HEK293 (cell line): ENCODE data around the gene FXYD3.

Source experiments
- BCL11B ChIP-seq: fragments of 450-650 bp; formaldehyde crosslinking; IDR thresholded peaks from 2 replicates; pipeline ENCODE4 v1.5.1; 2016; ENCODE audit warnings: low read depth, missing biosample characterization, missing genetic modification characterization
- GFI1B ChIP-seq: fragments of 450-650 bp; formaldehyde crosslinking; IDR thresholded peaks from 2 replicates; pipeline ENCODE4 v1.5.1; 2016; ENCODE audit warnings: missing biosample characterization, missing genetic modification characterization
- HIC1 ChIP-seq: fragments of 450-650 bp; formaldehyde crosslinking; IDR thresholded peaks from 2 replicates; pipeline ENCODE4 v1.5.1; 2016; ENCODE audit warnings: missing biosample characterization, missing genetic modification characterization
- IKZF3 ChIP-seq: fragments of 450-650 bp; IDR thresholded peaks from 2 replicates; pipeline ENCODE4 v1.5.0; 2018; ENCODE audit warnings: missing biosample characterization, mild to moderate bottlenecking, missing genetic modification characterization, moderate library complexity
- KLF8 ChIP-seq: fragments of 450-650 bp; formaldehyde crosslinking; IDR thresholded peaks from 2 replicates; pipeline ENCODE4 v1.5.1; 2016; ENCODE audit warnings: missing biosample characterization, missing genetic modification characterization
- MZF1 ChIP-seq: fragments of 450-650 bp; formaldehyde crosslinking; IDR thresholded peaks from 2 replicates; pipeline ENCODE4 v1.5.1; 2017; ENCODE audit warnings: missing biosample characterization, missing genetic modification characterization, borderline replicate concordance
- OSR2 ChIP-seq: fragments of 450-650 bp; formaldehyde crosslinking; IDR thresholded peaks from 2 replicates; pipeline ENCODE4 v1.5.1; 2016; ENCODE audit warnings: missing biosample characterization, missing genetic modification characterization
- SP2 ChIP-seq: fragments of 450-650 bp; formaldehyde crosslinking; IDR thresholded peaks from 2 replicates; pipeline ENCODE4 v1.5.1; 2016; ENCODE audit warnings: missing biosample characterization, missing genetic modification characterization
- SP7 ChIP-seq: fragments of 450-650 bp; formaldehyde crosslinking; IDR thresholded peaks from 2 replicates; pipeline ENCODE4 v1.5.1; 2016; ENCODE audit warnings: missing biosample characterization, missing genetic modification characterization
- TSHZ1 ChIP-seq: fragments of 450-650 bp; formaldehyde crosslinking; IDR thresholded peaks from 2 replicates; pipeline ENCODE4 v1.5.1; 2016; ENCODE audit warnings: missing biosample characterization, missing genetic modification characterization, borderline replicate concordance
- ZNF112 ChIP-seq: fragments of 450-650 bp; formaldehyde crosslinking; IDR thresholded peaks from 2 replicates; pipeline ENCODE4 v1.5.0; 2017; ENCODE audit warnings: missing biosample characterization, missing genetic modification characterization
- ZNF155 ChIP-seq: fragments of 450-650 bp; formaldehyde crosslinking; IDR thresholded peaks from 2 replicates; pipeline ENCODE4 v1.5.1; 2016; ENCODE audit warnings: missing biosample characterization, missing genetic modification characterization
- ZNF23 ChIP-seq: fragments of 450-650 bp; formaldehyde crosslinking; IDR thresholded peaks from 2 replicates; pipeline ENCODE4 v1.5.1; 2016; ENCODE audit warnings: missing biosample characterization, missing genetic modification characterization, borderline replicate concordance
- ZNF26 ChIP-seq: fragments of 450-650 bp; formaldehyde crosslinking; IDR thresholded peaks from 2 replicates; pipeline ENCODE4 v1.5.1; 2016; ENCODE audit warnings: missing biosample characterization, missing genetic modification characterization
- ZNF394 ChIP-seq: fragments of 450-650 bp; formaldehyde crosslinking; IDR thresholded peaks from 2 replicates; pipeline ENCODE4 v1.5.1; 2016; ENCODE audit warnings: missing biosample characterization, missing genetic modification characterization, mild to moderate bottlenecking, moderate library complexity, borderline replicate concordance
- ZNF514 ChIP-seq: fragments of 450-650 bp; formaldehyde crosslinking; IDR thresholded peaks from 2 replicates; pipeline ENCODE4 v1.5.1; 2016; ENCODE audit warnings: missing biosample characterization, missing genetic modification characterization
- ZNF544 ChIP-seq: fragments of 450-650 bp; formaldehyde crosslinking; IDR thresholded peaks from 2 replicates; pipeline ENCODE4 v1.5.0; 2017; ENCODE audit warnings: missing biosample characterization, missing genetic modification characterization
- ZNF549 ChIP-seq: fragments of 450-650 bp; IDR thresholded peaks from 2 replicates; pipeline ENCODE4 v1.5.1; 2018; ENCODE audit warnings: missing biosample characterization, missing genetic modification characterization, mild to moderate bottlenecking, inconsistent platforms, moderate library complexity
- ZNF558 ChIP-seq: fragments of 450-650 bp; formaldehyde crosslinking; IDR thresholded peaks from 2 replicates; pipeline ENCODE4 v1.5.1; 2016; ENCODE audit warnings: missing biosample characterization, missing genetic modification characterization
- ZNF600 ChIP-seq: fragments of 450-650 bp; formaldehyde crosslinking; IDR thresholded peaks from 2 replicates; pipeline ENCODE4 v1.5.1; 2016; ENCODE audit warnings: missing biosample characterization, missing genetic modification characterization
- ZNF624 ChIP-seq: fragments of 450-650 bp; formaldehyde crosslinking; IDR thresholded peaks from 2 replicates; pipeline ENCODE4 v1.5.1; 2017; ENCODE audit warnings: missing biosample characterization, missing genetic modification characterization
- ZNF658 ChIP-seq: fragments of 450-650 bp; formaldehyde crosslinking; IDR thresholded peaks from 2 replicates; pipeline ENCODE4; 2016; ENCODE audit warnings: missing biosample characterization, missing genetic modification characterization
- ZNF670 ChIP-seq: fragments of 450-650 bp; formaldehyde crosslinking; IDR thresholded peaks from 2 replicates; pipeline ENCODE4 v1.5.1; 2016; ENCODE audit warnings: missing biosample characterization, missing genetic modification characterization, low read depth
- ZNF76 ChIP-seq: fragments of 450-650 bp; formaldehyde crosslinking; IDR thresholded peaks from 2 replicates; pipeline ENCODE4; 2016; ENCODE audit warnings: low read depth, missing biosample characterization, missing genetic modification characterization, borderline replicate concordance
- ZNF837 ChIP-seq: fragments of 450-650 bp; formaldehyde crosslinking; IDR thresholded peaks from 2 replicates; pipeline ENCODE4 v1.5.1; 2016; ENCODE audit warnings: missing biosample characterization, missing genetic modification characterization
- ZSCAN23 ChIP-seq: fragments of 450-650 bp; formaldehyde crosslinking; IDR thresholded peaks from 2 replicates; pipeline ENCODE4 v1.5.1; 2016; ENCODE audit warnings: missing biosample characterization, missing genetic modification characterization
- TF ChIP-seq, protein P1 (sequence below): fragments of 450-650 bp; formaldehyde crosslinking; IDR thresholded peaks from 2 replicates; pipeline ENCODE4 v1.5.1; 2016; ENCODE audit warnings: missing biosample characterization, missing genetic modification characterization
- TF ChIP-seq, protein P2 (sequence below): fragments of 450-650 bp; formaldehyde crosslinking; optimal IDR thresholded peaks from 2 replicates; pipeline ENCODE3; 2016; ENCODE audit warnings: missing biosample characterization, mild to moderate bottlenecking, missing genetic modification characterization
- TF ChIP-seq, protein P3 (sequence below): fragments of 450-650 bp; formaldehyde crosslinking; IDR thresholded peaks from 2 replicates; pipeline ENCODE4 v1.5.1; 2016; ENCODE audit warnings: missing biosample characterization, missing genetic modification characterization
- TF ChIP-seq, protein P4 (sequence below): fragments of 450-650 bp; formaldehyde crosslinking; IDR thresholded peaks from 2 replicates; pipeline ENCODE4 v1.5.1; 2016; ENCODE audit warnings: missing biosample characterization, missing genetic modification characterization

Gene FXYD3

GRCh38 chr19:35143818-35144217 is 28.2 kb downstream of the FXYD3 start (continued):
- TF ChIP-seq ZNF76 (tag by site-specific recombination) (no peak), GFI1B (tag by site-specific recombination) (no peak), ZSCAN23 (tag by site-specific recombination) (no peak), MZF1 (tag by site-specific recombination) (no peak), ZNF514 (tag by site-specific recombination) (no peak), ZNF155 (tag by site-specific recombination) (no peak), ZNF112 (tag by site-specific recombination) (no peak), SP2 (no peak), ZNF658 (tag by site-specific recombination) (no peak), ZNF670 (tag by site-specific recombination) (no peak), SP7 (tag by site-specific recombination) (no peak), ZNF600 (no peak), HIC1 (tag by site-specific recombination) (no peak), ZNF837 (tag by site-specific recombination) (no peak), ZNF549 (tag by site-specific recombination) (no peak), BCL11B (tag by site-specific recombination) (no peak), ZNF544 (tag by site-specific recombination) (no peak), OSR2 (tag by site-specific recombination) (no peak), ZNF624 (tag by site-specific recombination) (0 out of 2 replicates have a peak, but pooled peaks have one; percentile 24), ZNF23 (tag by site-specific recombination) (no peak), ZNF26 (tag by site-specific recombination) (no peak), ZNF558 (tag by site-specific recombination) (no peak), TSHZ1 (tag by site-specific recombination) (no peak), IKZF3 (tag by site-specific recombination) (no peak), ZNF394 (tag by site-specific recombination) (no peak), KLF8 (tag by site-specific recombination) (no peak; the same call in 1 of the 2 replicates)
- TF ChIP-seq, protein P1, sequence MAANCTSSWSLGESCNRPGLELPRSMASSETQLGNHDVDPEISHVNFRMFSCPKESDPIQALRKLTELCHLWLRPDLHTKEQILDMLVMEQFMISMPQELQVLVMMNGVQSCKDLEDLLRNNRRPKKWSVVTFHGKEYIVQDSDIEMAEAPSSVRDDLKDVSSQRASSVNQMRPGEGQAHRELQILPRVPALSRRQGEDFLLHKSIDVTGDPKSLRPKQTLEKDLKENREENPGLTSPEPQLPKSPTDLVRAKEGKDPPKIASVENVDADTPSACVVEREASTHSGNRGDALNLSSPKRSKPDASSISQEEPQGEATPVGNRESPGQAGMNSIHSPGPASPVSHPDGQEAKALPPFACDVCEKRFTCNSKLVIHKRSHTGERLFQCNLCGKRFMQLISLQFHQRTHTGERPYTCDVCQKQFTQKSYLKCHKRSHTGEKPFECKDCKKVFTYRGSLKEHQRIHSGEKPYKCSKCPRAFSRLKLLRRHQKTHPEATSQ, result no peak
- TF ChIP-seq, protein P2, sequence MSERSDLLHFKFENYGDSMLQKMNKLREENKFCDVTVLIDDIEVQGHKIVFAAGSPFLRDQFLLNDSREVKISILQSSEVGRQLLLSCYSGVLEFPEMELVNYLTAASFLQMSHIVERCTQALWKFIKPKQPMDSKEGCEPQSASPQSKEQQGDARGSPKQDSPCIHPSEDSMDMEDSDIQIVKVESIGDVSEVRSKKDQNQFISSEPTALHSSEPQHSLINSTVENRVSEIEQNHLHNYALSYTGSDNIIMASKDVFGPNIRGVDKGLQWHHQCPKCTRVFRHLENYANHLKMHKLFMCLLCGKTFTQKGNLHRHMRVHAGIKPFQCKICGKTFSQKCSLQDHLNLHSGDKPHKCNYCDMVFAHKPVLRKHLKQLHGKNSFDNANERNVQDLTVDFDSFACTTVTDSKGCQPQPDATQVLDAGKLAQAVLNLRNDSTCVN (tag by site-specific recombination), result no peak
- TF ChIP-seq, protein P3, sequence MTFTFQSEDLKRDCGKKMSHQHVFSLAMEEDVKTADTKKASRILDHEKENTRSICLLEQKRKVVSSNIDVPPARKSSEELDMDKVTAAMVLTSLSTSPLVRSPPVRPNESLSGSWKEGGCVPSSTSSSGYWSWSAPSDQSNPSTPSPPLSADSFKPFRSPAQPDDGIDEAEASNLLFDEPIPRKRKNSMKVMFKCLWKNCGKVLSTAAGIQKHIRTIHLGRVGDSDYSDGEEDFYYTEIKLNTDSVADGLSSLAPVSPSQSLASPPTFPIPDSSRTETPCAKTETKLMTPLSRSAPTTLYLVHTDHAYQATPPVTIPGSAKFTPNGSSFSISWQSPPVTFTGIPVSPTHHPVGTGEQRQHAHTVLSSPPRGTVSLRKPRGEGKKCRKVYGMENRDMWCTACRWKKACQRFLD (tag by site-specific recombination), result no peak
- TF ChIP-seq, protein P4, sequence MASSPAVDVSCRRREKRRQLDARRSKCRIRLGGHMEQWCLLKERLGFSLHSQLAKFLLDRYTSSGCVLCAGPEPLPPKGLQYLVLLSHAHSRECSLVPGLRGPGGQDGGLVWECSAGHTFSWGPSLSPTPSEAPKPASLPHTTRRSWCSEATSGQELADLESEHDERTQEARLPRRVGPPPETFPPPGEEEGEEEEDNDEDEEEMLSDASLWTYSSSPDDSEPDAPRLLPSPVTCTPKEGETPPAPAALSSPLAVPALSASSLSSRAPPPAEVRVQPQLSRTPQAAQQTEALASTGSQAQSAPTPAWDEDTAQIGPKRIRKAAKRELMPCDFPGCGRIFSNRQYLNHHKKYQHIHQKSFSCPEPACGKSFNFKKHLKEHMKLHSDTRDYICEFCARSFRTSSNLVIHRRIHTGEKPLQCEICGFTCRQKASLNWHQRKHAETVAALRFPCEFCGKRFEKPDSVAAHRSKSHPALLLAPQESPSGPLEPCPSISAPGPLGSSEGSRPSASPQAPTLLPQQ (tag by site-specific recombination), result no peak
